HUDEP-2 (cell line): ENCODE measurements around the gene PTTG1IP.
A peak's percentile ranks its signal among the peaks of the same experiment; 100 is the strongest.

Source experiments
- DNase-seq, 76 experiments: peaks; one replicate each; lab custom pipeline; 2025; ENCODE audit not compliant: unreplicated experiment in 76 of 76; lab: John Stamatoyannopoulos, UW

PTTG1IP gene

GRCh38 chr21:44898011-44898488, 24.6 kb upstream of the PTTG1IP start:
- no peak for DNase-seq

GRCh38 chr21:44897326-44898010, 24.0 kb upstream of the PTTG1IP start:
- peak in 73 of 76 experiments; percentile 42 to 94 (median 81) for DNase-seq

GRCh38 chr21:44896561-44897286, 23.2 kb upstream of the PTTG1IP start:
- DNase-seq: no peak

- DNase-seq: no peak
These were observed 22.4 kb upstream of the PTTG1IP start for GRCh38 chr21:44895859-44896258.

- no peak for DNase-seq
These were observed 21.3 kb upstream of the PTTG1IP start for GRCh38 chr21:44894687-44895302.

GRCh38 chr21:44893948-44894656, 20.6 kb upstream of the PTTG1IP start:
- no peak for DNase-seq

- no peak for DNase-seq
These were observed 19.7 kb upstream of the PTTG1IP start for GRCh38 chr21:44893278-44893556.

DNA sequence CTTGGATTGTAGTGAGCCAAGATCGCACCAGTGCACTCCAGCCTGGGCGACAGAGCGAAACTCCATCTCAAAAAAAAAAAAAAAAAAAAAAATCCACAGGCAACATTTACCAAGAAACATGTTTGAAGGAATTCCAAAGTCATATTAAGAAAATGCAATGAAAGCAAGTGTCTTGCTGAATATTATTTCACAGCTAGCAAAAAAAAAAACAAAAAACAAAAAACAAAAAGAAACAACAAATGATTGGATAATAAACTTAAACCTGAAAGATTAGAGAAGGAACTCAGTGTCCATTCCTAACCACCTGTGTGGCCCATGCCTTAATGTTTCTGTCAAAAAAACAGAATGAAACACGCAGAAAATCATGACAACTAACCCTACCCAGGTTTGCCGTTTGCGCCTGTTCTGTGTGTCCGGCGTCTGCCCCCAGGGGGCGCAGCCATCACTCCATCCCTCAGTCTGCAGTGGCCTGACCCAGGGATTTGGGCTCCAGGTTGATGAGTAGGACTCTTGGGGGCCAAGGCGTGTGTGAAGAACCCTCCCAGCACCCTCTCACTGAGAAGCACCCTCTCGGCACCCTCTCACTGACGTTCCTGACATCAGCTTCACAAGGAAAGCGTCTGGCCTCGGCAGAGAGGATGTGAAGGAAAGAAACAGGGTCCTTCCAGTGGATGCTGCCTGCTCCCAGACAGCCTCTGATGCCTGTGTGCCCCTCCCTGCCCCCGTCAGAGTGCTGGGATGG, 19.2 kb upstream of the PTTG1IP start:
- peak in 67 of 76 experiments; percentile 18 to 86 (median 66) for DNase-seq

- DNase-seq: no peak
These were observed 18.6 kb upstream of the PTTG1IP start for GRCh38 chr21:44892095-44892494.

GRCh38 chr21:44891631-44892031, 18.1 kb upstream of the PTTG1IP start:
- no peak for DNase-seq

- no peak for DNase-seq
These were observed 17.6 kb upstream of the PTTG1IP start for GRCh38 chr21:44890961-44891541.

DNA sequence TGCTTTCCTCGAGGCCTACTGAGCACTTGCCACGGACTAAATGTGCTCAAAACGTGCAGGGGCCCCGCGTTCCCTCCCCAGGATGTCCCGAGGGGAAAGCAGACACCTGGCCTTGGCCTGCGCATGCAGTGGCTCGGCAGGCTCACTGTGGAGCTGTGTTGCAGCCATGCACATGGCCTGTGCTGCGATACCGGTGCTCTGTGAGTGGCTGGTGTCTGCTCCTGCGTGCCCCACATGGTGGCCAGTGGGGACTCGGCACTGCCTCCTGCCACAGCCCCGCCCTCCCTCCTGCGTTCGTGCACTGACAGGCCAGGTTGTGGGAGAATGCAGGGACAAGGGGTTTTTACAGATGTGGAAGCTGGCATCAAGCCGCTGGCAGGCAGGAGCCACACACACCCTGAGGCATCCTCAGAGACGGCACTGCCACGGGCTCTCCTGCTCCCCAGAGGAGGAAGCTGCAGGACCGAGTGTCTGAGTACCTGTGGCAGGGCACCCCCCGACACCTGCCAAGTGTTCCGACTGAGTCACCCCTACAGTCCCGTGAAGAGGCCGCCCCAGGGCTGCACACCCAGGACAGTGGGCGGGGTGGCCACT, 16.9 kb upstream of the PTTG1IP start:
- DNase-seq: no peak

DNA sequence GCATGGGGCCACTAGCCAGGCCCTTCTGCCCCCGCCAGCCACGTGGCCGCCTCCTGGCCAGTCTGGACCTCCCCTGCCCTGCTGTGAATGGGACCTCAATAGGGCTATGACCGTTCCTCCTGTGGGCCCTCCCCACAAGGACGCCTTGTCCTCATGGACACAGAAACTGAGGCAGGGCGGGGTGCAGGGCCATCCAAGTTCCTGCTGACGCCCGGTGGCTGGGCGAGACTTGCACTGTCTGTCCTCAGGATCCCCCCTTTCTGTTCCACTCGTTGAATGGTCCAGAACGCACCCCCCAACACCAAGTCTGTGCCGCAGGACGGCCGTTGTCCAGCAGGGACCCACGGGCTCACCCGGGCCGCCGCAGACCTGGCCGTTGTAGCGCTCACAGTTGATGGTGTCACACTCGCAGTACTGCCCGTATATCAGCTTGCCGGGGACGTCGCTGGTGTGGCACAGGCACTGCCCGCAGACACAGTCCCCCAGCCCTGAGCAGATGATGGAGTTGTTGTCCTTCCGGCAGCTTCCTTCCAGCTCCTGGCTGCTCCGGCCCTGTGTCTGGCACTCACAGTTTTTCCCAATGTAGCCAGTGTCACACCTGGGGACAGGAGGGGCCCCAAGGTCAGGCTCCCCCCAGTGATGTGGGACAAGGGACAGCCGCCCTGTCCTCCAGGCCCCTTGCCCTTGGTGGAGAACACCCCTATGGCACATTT, 16.3 kb upstream of the PTTG1IP start:
- DNase-seq: no peak

- DNase-seq: no peak
These were observed 15.4 kb upstream of the PTTG1IP start for GRCh38 chr21:44888581-44889550.

DNA sequence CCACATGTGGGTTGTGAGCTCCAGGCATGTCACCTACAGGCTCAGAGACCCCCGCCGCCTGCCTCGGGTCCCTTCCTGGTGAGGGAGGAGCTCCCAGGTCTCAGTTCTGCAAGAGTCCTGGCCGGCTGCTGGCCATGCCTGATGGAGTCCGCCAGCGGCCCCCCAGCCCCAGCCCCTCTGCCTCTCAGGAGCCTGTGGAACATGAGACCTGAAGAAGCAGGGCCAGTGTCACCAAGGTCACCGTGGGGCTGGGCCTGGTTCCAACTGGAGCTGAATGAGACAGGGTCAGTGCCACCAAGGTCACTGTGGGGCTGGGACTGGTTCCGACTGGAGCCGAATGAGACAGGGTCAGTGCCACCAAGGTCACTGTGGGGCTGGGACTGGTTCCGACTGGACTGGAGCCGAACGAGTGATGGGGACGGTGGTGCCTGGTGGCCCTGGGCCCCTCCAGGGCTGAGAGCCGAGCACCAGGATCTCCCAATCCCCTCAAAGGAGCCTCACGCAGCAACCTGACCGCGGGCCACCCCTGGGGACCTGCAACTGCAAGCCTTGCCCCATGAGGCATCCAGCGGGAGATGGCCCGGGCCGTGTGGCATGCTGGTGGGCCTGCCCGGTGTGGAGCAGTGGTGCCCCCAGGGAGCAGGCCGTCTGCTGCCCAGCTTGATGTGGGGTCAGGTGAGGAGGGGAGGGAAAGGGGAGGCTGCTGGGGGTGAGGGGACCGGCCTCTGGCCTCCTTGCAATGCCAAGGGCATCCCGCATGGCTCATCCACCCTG, 14.5 kb upstream of the PTTG1IP start:
- DNase-seq: no peak

DNA sequence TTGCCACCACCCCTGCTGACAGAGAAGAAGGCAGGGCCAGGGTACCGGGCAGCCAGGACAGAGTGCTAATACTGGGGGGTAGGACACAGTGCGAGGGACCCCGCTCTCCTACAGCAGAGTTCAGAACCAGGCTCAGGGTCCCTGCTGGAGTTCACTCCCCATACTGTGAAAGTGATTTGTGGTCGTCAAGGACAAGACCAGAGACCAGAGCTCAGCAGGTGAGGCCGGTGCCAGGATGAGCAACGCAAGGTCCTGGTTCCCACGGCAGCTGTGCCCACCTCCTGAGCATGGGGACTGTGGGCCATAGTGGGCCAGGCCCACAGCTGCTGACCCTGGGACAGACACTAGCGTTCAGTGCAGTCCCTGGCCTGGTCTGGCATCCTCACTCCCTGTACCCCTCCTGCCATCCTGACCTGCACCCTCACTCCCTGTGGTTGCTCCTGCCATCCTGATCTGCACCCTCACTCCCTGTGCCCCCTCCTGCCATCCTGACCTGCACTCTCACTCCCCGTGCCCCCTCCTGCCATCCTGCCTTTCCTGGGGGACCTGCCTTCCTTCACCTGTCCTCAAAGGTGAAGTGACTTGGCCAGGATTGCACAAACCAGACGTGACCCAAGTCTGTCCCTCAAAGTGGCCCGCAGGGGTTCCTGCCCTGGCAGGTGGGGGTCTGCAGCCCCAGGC, 13.8 kb upstream of the PTTG1IP start:
- no peak for DNase-seq
